ENCODE measurements around the gene SMAD3. TPM values are rescaled to one million over a fixed set of nuclear protein-coding genes. Genes with fewer than 3 reads are reported as not detected.

Gene SMAD3
- total RNA-seq, 3 donors from 2014 or later: 38.5 to 76.3 (median 44.9) TPM

GRCh38 chr15:67184208-67184925, 119.0 kb downstream of the SMAD3 start:
- no peak overlapping the region for H3K4me3 ChIP-seq
- TF ChIP-seq CTCF (IDR thresholded peaks at IDR 0.05): no peak
- peak in 1 of 3 donors; percentile 44 for DNase-seq
- no peaks in the 10 kb centered on the region for H3K9me3 ChIP-seq
- ATAC-seq: no peak
- H3K36me3 ChIP-seq (ENCODE audit: low read depth): no peaks in the 10 kb centered on the region
- intact Hi-C loops (cut with DNase I, micrococcal nuclease): no loop called here
- H3K4me1 ChIP-seq (ENCODE audit: low read depth): peaks cover 2% of the 10 kb centered on the region

- Histone ChIP-seq H3K4me1 (ENCODE audit: low read depth) (peaks cover 2% of the 10 kb centered on the region), H3K36me3 (ENCODE audit: low read depth) (no peaks in the 10 kb centered on the region), H3K9me3 (no peaks in the 10 kb centered on the region), H3K4me3 (no peak overlapping the region)
- intact Hi-C loops (cut with DNase I, micrococcal nuclease): no loop called here
- ATAC-seq (no peak), DNase-seq (peak in 1 of 3 donors; percentile 25)
- TF ChIP-seq CTCF (IDR thresholded peaks at IDR 0.05): no peak
Measured at GRCh38 chr15:67185051-67185450, 119.6 kb downstream of the SMAD3 start.

DNA sequence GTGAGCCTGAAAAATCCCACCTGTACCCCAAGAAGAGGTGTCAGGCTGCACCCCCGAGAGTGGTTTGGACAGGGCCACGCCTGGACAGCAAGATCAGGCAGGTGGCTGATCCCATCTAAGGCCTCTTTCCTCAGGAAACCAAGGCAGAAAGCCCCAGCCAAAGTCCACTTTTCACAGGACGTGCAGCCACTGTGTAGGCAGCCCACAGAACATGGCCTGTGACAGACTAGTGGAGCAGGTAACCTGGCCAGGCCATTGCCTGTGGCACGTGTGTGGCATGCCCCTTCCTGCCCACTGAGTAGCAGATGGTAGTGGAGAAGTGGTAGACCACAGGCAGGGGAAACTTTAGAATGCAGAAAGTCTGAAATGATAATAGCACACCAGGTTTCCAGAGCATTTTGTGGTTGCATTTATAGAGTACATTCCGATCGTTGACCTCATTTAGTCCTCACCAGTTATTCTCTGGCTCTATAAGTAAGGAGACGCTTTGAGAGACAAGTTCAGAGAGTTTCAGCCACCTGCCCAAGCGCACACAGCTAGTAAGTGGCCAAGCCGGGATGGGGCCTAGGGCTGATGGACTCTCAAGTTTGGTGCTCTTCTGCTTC, 120.3 kb downstream of the SMAD3 start:
- Histone ChIP-seq H3K9me3 (no peaks in the 10 kb centered on the region), H3K36me3 (ENCODE audit: low read depth) (no peaks in the 10 kb centered on the region), H3K4me1 (ENCODE audit: low read depth) (peaks cover 5% of the 10 kb centered on the region), H3K4me3 (no peak overlapping the region)
- peak in 1 of 3 donors; percentile 39 for DNase-seq
- no peak for ATAC-seq
- intact Hi-C loops (cut with DNase I, micrococcal nuclease): no loop called here
- no peak for TF ChIP-seq CTCF (IDR thresholded peaks at IDR 0.05)

DNA sequence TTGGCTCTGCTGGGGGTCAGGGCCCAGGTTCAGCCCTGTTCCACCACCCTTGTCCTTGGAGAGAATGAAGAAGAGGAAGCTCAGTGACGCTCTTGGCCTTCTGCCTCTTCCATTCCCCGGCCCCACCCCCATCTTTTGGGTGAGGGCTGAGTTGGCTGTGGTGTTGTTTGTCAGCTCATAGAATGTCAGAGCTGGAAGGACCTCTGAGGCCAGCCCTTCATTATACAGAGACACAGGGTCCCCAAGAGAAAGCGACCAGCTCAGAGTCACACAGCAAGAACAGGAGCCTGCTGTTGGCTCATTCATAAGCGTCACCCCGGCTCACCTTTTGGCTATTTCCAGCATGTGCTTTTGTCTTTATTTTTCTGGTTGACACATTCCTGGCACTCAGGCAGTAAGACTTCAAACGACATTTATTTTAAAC, 120.8 kb downstream of the SMAD3 start:
- no peaks in the 10 kb centered on the region for H3K36me3 ChIP-seq (ENCODE audit: low read depth)
- TF ChIP-seq CTCF (IDR thresholded peaks at IDR 0.05): no peak
- peaks cover 5% of the 10 kb centered on the region for H3K4me1 ChIP-seq (ENCODE audit: low read depth)
- ATAC-seq (peak; percentile 9), DNase-seq (peak in 2 of 3 donors; percentile 40 to 48)
- H3K4me3 ChIP-seq: no peak overlapping the region
- intact Hi-C loops (cut with DNase I, micrococcal nuclease): no loop called here
- no peaks in the 10 kb centered on the region for H3K9me3 ChIP-seq

DNA sequence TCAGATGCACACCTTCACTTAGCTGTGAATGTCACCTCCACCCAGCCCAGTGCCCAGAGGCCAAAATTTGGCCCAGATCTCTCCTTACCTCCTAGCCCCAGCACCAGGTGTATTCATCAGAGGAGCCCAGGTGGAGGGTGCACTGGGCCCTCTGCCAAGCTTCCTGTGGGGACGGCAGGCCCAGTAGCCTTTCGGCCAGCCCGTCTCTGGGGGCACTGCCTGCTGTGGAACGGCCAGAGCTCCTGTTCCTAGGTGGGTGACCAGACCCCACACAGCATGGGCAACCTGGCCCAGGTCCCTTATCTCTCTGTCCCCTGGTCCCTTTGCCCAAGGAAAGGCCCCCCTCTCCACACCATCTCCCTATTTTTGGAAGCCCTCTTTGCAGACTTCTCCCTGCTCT, 121.3 kb downstream of the SMAD3 start:
- no peak for TF ChIP-seq CTCF (IDR thresholded peaks at IDR 0.05)
- Histone ChIP-seq H3K4me1 (ENCODE audit: low read depth) (peaks cover 5% of the 10 kb centered on the region), H3K4me3 (no peak overlapping the region), H3K9me3 (no peaks in the 10 kb centered on the region), H3K36me3 (ENCODE audit: low read depth) (no peaks in the 10 kb centered on the region)
- ATAC-seq (no peak), DNase-seq (peak in 1 of 3 donors; percentile 45)
- intact Hi-C loops (cut with DNase I, micrococcal nuclease): no loop called here

Measured in mucosa of descending colon (tissue), 3 donors.